Esophagus squamous epithelium (tissue), 5 donors: ENCODE results near the gene MNX1. TPM values are rescaled to one million over a fixed set of nuclear protein-coding genes. Genes with fewer than 3 reads are reported as not detected.

Experiments
- DNase-seq: peaks from one replicate; lab custom pipeline; 2025; lab: John Stamatoyannopoulos, UW
- H3K27ac ChIP-seq, 4 donors: fragments of 200-600 bp; sonication (generic); one replicate each; pipeline ENCODE4 v1.5.1; 2016 to 2019; ENCODE audit warnings: mild to moderate bottlenecking in 1 of 4
- H3K27me3 ChIP-seq, 4 donors: fragments of 200-600 bp; sonication (generic); 1 replicate in 3 of 4; 2 replicates in 1 of 4; pipeline versions ENCODE4 v1.5.1 to v1.6.0; 2017 to 2021; ENCODE audit warnings: antibody characterized with exemption in 1 of 4
- H3K36me3 ChIP-seq, 3 donors: fragments of 200-600 bp; sonication (generic); one replicate each; pipeline ENCODE4 v1.5.1; 2016 to 2019
- H3K4me1 ChIP-seq, 3 donors: fragments of 200-600 bp; sonication (generic); one replicate each; pipeline ENCODE4 v1.5.1; 2017 to 2019
- H3K4me3 ChIP-seq, 4 donors: fragments of 200-600 bp; sonication (generic); 1 replicate in 3 of 4; 2 replicates in 1 of 4; pipeline ENCODE4 v1.5.1; 2016 to 2019; ENCODE audit warnings: mild to moderate bottlenecking in 2 of 4, moderate library complexity in 1 of 4
- H3K9me3 ChIP-seq, 3 donors: fragments of 200-600 bp; sonication (generic); one replicate each; pipeline ENCODE4 v1.5.1; 2016 to 2019
- CTCF ChIP-seq, 6 experiments: fragments of 450-650 bp in 4 of 6; fragments of 200-600 bp in 2 of 6; sonication (generic) in 2 of 6; IDR thresholded peaks; one replicate each; pipeline ENCODE4 v1.5.1; 2016 to 2019; ENCODE audit warnings: antibody characterized with exemption in 6 of 6, mild to moderate bottlenecking in 4 of 6, moderate library complexity in 4 of 6
- POLR2A ChIP-seq, 4 donors: fragments of 450-650 bp; IDR thresholded peaks; one replicate each; pipeline ENCODE4 v1.6.1; 2017; ENCODE audit warnings: antibody characterized with exemption in 4 of 4, mild to moderate bottlenecking in 4 of 4, moderate library complexity in 3 of 4
- WGBS, 2 donors: methylation state at CpG; one replicate each; pipeline ENCODE4 v1.1.5; 2018; 5-methylcytosine and 5-hydroxymethylcytosine counted together
- intact Hi-C: fragments of 100-400 bp; cut with DNase I; formaldehyde crosslinking; loops from one replicate; pipeline ENCODE4 v1.15.0; 2022
- total RNA-seq, 4 donors: library from RNA; depleted of rRNA; stranded (reverse); fragments of >200 nt; gene quantifications; one replicate each; pipeline ENCODE4 v1.1.0, GENCODE V29; 2016
- donor health status: DM: yes; HTN: yes; CAD: no.

The MNX1 gene
- total RNA-seq, 4 donors from 2014 or later = 0.47 to 1.1 TPM; not detected in 2

- DNase-seq = no peak
- H3K27me3 ChIP-seq = peaks cover 23 to 98% (median 39%) of the 10 kb centered on the region in 4 donors
- TF ChIP-seq CTCF (IDR thresholded peaks at IDR 0.05) (no peak), POLR2A (IDR thresholded peaks at IDR 0.05) (no peak)
- no peaks in the 10 kb centered on the region for H3K36me3 ChIP-seq
- intact Hi-C loops = no loop called here
- H3K4me1 ChIP-seq = peaks cover 12 to 41% (median 14%) of the 10 kb centered on the region in 3 donors
- H3K4me3 ChIP-seq = no peak overlapping the region
- H3K27ac ChIP-seq = no peak overlapping the region
- H3K9me3 ChIP-seq = no peaks in the 10 kb centered on the region
Observed at GRCh38 chr7:157013101-157013500, 2.6 kb upstream of the MNX1 start.

GRCh38 chr7:157012113-157012547, 1.7 kb upstream of the MNX1 start:
- Histone ChIP-seq H3K36me3 (no peaks in the 10 kb centered on the region), H3K27me3 (peaks cover 18 to 98% (median 38%) of the 10 kb centered on the region in 4 donors), H3K9me3 (no peaks in the 10 kb centered on the region), H3K27ac (no peak overlapping the region), H3K4me1 (peaks cover 12 to 36% (median 14%) of the 10 kb centered on the region in 3 donors), H3K4me3 (no peak overlapping the region)
- TF ChIP-seq CTCF (IDR thresholded peaks at IDR 0.05) (no peak), POLR2A (IDR thresholded peaks at IDR 0.05) (no peak)
- intact Hi-C loops = no loop called here
- 43 to 45% methylated on average over 10 of the region's 10 CpGs for WGBS, 2 donors
- no peak for DNase-seq

GRCh38 chr7:157011333-157012112, 1.1 kb upstream of the MNX1 start:
- peaks cover 18 to 98% (median 39%) of the 10 kb centered on the region in 4 donors for H3K27me3 ChIP-seq
- no peaks in the 10 kb centered on the region for H3K9me3 ChIP-seq
- TF ChIP-seq CTCF (IDR thresholded peaks at IDR 0.05) (no peak), POLR2A (IDR thresholded peaks at IDR 0.05) (no peak)
- intact Hi-C loops = no loop called here
- H3K36me3 ChIP-seq = no peaks in the 10 kb centered on the region
- H3K4me3 ChIP-seq = peak overlapping the region; percentile 46 to 73 (median 62)
- peaks cover 12 to 36% (median 14%) of the 10 kb centered on the region in 3 donors for H3K4me1 ChIP-seq
- DNase-seq = no peak
- WGBS, 2 donors = 6 to 13% methylated on average over 8 to 10 of the region's 37 CpGs
- H3K27ac ChIP-seq = no peak overlapping the region

GRCh38 chr7:157009778-157010587, 480 bp downstream of the MNX1 start:
- peaks cover 18 to 98% (median 40%) of the 10 kb centered on the region in 4 donors for H3K27me3 ChIP-seq
- H3K27ac ChIP-seq = no peak overlapping the region
- peaks cover 18 to 50% (median 20%) of the 10 kb centered on the region in 3 donors for H3K4me1 ChIP-seq
- DNase-seq = no peak
- TF ChIP-seq CTCF (IDR thresholded peaks at IDR 0.05) = no peak
- TF ChIP-seq POLR2A (IDR thresholded peaks at IDR 0.05) = no peak
- peak overlapping the region; percentile 46 to 73 (median 62) for H3K4me3 ChIP-seq
- intact Hi-C loops = no loop called here
- no peaks in the 10 kb centered on the region for H3K36me3 ChIP-seq
- 0% methylated on average over 15 of the region's 130 CpGs; no CpG with 5 or more reads in 1 of the 2 donors for WGBS, 2 donors
- H3K9me3 ChIP-seq = no peaks in the 10 kb centered on the region
